Upper lobe of right lung (tissue), 1 donor: ENCODE measurements around the gene PCA3. TPM values are rescaled to one million over a fixed set of nuclear protein-coding genes. Genes with fewer than 3 reads are reported as not detected.

ENCODE experiments used
- ATAC-seq: fragments of 200-7000 bp; cut with Tn5 transposase; one replicate; pipeline ENCODE4 v1.9.1; 2020; ENCODE audit warnings: mild to moderate bottlenecking, moderate library complexity
- DNase-seq: peaks from one replicate; pipeline ENCODE4 v3.0.0-alpha.2; 2020
- H3K27ac ChIP-seq: fragments of 200-600 bp; one replicate; pipeline ENCODE4 v1.8.0; 2022
- H3K27me3 ChIP-seq: fragments of 200-600 bp; one replicate; pipeline ENCODE4 v1.8.0; 2022; ENCODE audit warnings: mild to moderate bottlenecking
- H3K36me3 ChIP-seq: fragments of 200-600 bp; one replicate; pipeline ENCODE4 v1.8.0; 2022
- H3K4me1 ChIP-seq: fragments of 200-600 bp; one replicate; pipeline ENCODE4 v1.8.0; 2022
- H3K4me3 ChIP-seq: fragments of 200-600 bp; one replicate; pipeline ENCODE4 v1.8.0; 2022; ENCODE audit warnings: mild to moderate bottlenecking
- H3K9me3 ChIP-seq: fragments of 200-600 bp; one replicate; pipeline ENCODE4 v1.8.0; 2022
- intact Hi-C: fragments of 100-400 bp; cut with DNase I; formaldehyde crosslinking; loops from one replicate; pipeline ENCODE4 v1.11.0; 2022
- total RNA-seq: library from RNA; stranded (reverse); fragmentation: NEBNext Ultra II Directional; extraction: Animal tissue kit (Norgen Biotek cat#: 25700); gene quantifications from one replicate; pipeline ENCODE4 v1.2.1, GENCODE V29; 2021
- TF ChIP-seq, protein P1 (sequence below): fragments of 200-600 bp; IDR thresholded peaks from one replicate; pipeline ENCODE4 v1.8.0; 2022; ENCODE audit warnings: antibody characterized with exemption
- donor health status: DM: no; HTN: yes; CAD: no; lungs with severe emphysema.

The PCA3 gene
- total RNA-seq, 1 donor from 2014 or later = not detected

DNA sequence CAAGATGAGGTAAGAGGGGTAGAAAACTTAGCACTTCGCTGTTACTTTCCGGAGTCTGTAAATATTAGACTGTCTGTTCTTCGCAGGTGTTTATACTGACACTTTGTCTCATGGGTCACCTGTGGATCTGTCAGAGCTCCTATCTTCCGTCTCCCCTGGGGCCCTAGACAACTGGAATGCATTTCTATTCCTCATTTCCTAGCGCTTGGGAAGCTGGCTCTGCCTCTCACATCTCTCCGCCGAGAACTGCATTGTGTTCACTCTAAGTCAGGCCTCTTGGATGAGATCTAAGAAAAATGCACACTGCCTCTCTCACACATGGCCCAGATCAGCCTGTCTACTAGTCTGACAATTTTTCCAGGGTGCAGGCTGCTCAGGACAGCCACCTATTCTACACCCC lies 39.5 kb downstream of the PCA3 start:
- no peaks in the 10 kb centered on the region for H3K4me1 ChIP-seq
- H3K27ac ChIP-seq = no peak overlapping the region
- DNase-seq (no peak), ATAC-seq (no peak)
- H3K4me3 ChIP-seq = no peak overlapping the region
- H3K9me3 ChIP-seq = no peaks in the 10 kb centered on the region
- TF ChIP-seq, protein P1, sequence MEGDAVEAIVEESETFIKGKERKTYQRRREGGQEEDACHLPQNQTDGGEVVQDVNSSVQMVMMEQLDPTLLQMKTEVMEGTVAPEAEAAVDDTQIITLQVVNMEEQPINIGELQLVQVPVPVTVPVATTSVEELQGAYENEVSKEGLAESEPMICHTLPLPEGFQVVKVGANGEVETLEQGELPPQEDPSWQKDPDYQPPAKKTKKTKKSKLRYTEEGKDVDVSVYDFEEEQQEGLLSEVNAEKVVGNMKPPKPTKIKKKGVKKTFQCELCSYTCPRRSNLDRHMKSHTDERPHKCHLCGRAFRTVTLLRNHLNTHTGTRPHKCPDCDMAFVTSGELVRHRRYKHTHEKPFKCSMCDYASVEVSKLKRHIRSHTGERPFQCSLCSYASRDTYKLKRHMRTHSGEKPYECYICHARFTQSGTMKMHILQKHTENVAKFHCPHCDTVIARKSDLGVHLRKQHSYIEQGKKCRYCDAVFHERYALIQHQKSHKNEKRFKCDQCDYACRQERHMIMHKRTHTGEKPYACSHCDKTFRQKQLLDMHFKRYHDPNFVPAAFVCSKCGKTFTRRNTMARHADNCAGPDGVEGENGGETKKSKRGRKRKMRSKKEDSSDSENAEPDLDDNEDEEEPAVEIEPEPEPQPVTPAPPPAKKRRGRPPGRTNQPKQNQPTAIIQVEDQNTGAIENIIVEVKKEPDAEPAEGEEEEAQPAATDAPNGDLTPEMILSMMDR = no peak
- peaks cover 12% of the 10 kb centered on the region for H3K27me3 ChIP-seq
- intact Hi-C loops = no loop called here
- H3K36me3 ChIP-seq = no peaks in the 10 kb centered on the region

DNA sequence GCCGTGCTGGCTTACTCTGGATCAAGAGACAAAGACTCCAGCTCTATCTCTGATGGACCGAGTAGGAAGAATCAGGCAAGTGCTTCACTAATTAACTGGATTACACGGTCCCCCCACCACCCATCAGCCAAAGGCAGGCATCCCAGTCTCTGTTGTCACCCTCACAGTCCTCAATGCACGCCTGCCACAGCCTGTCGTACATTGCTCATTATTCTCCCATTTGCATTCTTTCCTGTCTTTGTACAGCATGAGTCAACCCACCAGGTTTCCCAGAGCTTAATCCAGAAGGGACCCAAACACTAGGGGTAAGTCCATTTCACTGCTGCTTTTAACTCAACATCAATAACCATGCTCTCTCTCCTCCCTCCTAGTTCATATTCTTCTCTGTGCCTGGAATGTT lies 44.4 kb downstream of the PCA3 start:
- H3K27me3 ChIP-seq = peaks cover 7% of the 10 kb centered on the region
- H3K9me3 ChIP-seq = no peaks in the 10 kb centered on the region
- H3K27ac ChIP-seq = no peak overlapping the region
- H3K4me3 ChIP-seq = no peak overlapping the region
- TF ChIP-seq, protein P1 = no peak
- no peak for ATAC-seq
- no peaks in the 10 kb centered on the region for H3K36me3 ChIP-seq
- no peak for DNase-seq
- intact Hi-C loops = no loop called here
- H3K4me1 ChIP-seq = no peaks in the 10 kb centered on the region

DNA sequence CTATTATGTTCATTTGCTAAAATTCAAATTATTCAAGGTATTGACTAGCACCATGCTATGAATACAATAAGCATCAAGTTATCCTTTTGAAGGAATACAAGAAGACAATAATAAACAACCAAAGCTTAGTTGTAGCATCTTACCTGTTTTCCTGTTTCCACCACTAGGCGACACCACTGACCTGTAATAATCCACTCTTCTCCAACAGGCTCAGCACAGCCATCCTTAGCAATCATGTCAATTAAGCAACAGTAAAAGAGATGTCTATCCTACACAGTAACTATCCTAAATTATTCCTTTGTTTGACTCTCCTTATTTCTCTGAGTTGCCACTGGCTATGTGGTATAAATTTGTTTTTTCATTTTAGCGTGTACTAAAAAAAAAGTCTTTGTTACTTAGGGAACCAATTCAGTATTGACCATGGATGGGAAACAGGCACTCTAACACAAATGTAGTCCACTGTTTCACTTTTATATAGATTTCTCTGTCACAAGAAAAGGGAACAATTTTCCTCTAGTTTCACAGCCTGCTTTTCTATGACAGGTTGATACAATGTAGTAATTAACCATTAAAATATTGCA lies 46.2 kb downstream of the PCA3 start:
- intact Hi-C loops = no loop called here
- Histone ChIP-seq H3K9me3 (no peaks in the 10 kb centered on the region), H3K27ac (no peak overlapping the region), H3K36me3 (no peaks in the 10 kb centered on the region), H3K27me3 (peaks cover 5% of the 10 kb centered on the region), H3K4me1 (no peaks in the 10 kb centered on the region), H3K4me3 (no peak overlapping the region)
- TF ChIP-seq, protein P1 = peak; percentile 67
- ATAC-seq = peak; percentile 68
- DNase-seq = no peak

DNA sequence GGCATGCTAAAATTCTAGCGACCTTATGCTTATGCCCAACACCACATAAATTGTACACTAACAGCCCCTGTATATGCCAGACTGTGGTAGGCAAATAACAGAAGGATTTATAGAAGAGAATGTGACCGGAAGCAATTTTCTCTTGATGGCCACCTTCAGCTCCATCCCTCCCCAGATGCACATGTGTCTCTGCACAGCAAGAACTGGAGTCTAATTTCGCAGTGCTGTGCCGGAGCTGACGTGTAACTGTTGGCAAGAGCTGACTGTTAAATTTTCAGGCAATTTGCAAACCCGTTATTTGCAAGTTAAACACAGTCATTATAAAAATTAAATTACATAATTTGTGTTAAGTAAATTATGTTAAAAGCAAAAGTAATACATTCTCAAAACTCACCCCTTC lies 48.4 kb downstream of the PCA3 start:
- DNase-seq (no peak), ATAC-seq (no peak)
- H3K9me3 ChIP-seq = no peaks in the 10 kb centered on the region
- TF ChIP-seq, protein P1 = no peak
- no peak overlapping the region for H3K4me3 ChIP-seq
- H3K4me1 ChIP-seq = no peaks in the 10 kb centered on the region
- H3K27me3 ChIP-seq = peaks cover 1% of the 10 kb centered on the region
- intact Hi-C loops = no loop called here
- no peak overlapping the region for H3K27ac ChIP-seq
- H3K36me3 ChIP-seq = no peaks in the 10 kb centered on the region

DNA sequence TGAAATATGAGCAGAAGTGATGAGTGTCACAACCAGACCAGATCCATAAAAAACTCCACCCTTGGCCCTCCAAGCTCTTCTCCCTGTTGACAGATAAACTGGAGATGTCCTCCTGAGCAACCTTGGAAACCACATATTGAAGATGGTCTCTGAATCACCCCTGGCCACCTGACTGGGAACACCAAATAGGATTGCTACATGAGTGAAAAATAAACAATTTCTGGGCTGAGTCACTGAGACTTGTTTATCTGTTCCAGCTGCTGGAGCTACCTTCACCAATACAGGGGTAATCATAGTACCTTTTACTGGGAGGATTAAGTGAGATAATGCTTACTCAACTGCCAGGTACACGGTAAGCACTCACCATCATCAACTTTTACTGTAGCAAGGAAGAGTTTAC lies 53.3 kb downstream of the PCA3 start:
- no peak for DNase-seq
- TF ChIP-seq, protein P1 = no peak
- intact Hi-C loops = no loop called here
- no peaks in the 10 kb centered on the region for H3K27me3 ChIP-seq
- no peak overlapping the region for H3K27ac ChIP-seq
- no peak overlapping the region for H3K4me3 ChIP-seq
- no peaks in the 10 kb centered on the region for H3K4me1 ChIP-seq
- H3K36me3 ChIP-seq = no peaks in the 10 kb centered on the region
- no peak for ATAC-seq
- H3K9me3 ChIP-seq = no peaks in the 10 kb centered on the region

DNA sequence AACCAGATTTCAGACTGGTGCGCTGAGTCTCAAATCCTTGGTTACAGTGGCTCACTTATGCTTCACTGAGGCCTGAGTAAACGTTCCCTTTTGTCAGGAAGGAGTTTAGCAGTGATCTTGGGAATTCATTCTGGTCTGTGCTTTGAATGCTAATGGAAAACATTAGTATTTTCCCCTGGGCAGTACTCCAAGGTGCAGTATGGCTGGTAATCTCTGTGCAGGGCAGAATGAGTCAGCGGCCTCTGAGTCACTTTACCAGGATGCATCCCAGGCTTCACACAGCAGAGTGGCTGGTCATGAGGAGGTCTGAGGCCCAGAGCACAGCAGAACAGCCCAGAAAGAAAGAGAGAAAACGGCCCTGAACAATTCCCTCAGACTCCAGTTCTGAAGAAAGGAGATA lies 54.0 kb downstream of the PCA3 start:
- peak; percentile 41 for ATAC-seq
- H3K27ac ChIP-seq = no peak overlapping the region
- H3K4me3 ChIP-seq = no peak overlapping the region
- H3K27me3 ChIP-seq = no peaks in the 10 kb centered on the region
- no peak for DNase-seq
- no peaks in the 10 kb centered on the region for H3K4me1 ChIP-seq
- H3K9me3 ChIP-seq = no peaks in the 10 kb centered on the region
- intact Hi-C loops = no loop called here
- TF ChIP-seq, protein P1 = no peak
- H3K36me3 ChIP-seq = no peaks in the 10 kb centered on the region
